Mesendoderm (in vitro differentiated cells): ENCODE results near the gene HIBADH.

Source experiments
- DNase-seq: peaks from one replicate; pipeline ENCODE4 v3.0.0; 2013
- H2AK5ac ChIP-seq: 2 replicates; pipeline ENCODE4 v1.6.1; 2013; ENCODE audit warnings: low read length, inconsistent platforms
- H2BK120ac ChIP-seq: 2 replicates; pipeline ENCODE4 v1.6.1; 2013; ENCODE audit warnings: low read depth, mild to moderate bottlenecking, low read length, moderate library complexity, mixed read lengths
- H2BK15ac ChIP-seq: replicated peaks from 2 replicates; pipeline ENCODE4 v1.6.1; 2013; ENCODE audit warnings: low read depth, mild to moderate bottlenecking, moderate library complexity
- H2BK5ac ChIP-seq: 2 replicates; pipeline ENCODE4 v1.6.1; 2013; ENCODE audit warnings: low read length, inconsistent platforms
- H3K18ac ChIP-seq: 2 replicates; pipeline ENCODE4 v1.6.1; 2013; ENCODE audit warnings: mild to moderate bottlenecking, low read length, mixed read lengths
- H3K23ac ChIP-seq: one replicate; pipeline ENCODE4 v1.6.1; 2013; ENCODE audit warnings: low read length
- H3K27ac ChIP-seq: 2 replicates; pipeline ENCODE4 v1.5.1; 2013; ENCODE audit warnings: low read depth, mild to moderate bottlenecking, inconsistent platforms, low read length, moderate library complexity
- H3K27me3 ChIP-seq: 2 replicates; pipeline ENCODE4 v1.6.1; 2013; ENCODE audit warnings: low read length, control low read depth, mild to moderate bottlenecking, inconsistent platforms; ENCODE audit not compliant: insufficient read depth, poor library complexity
- H3K36me3 ChIP-seq: 2 replicates; pipeline ENCODE4 v1.6.1; 2013; ENCODE audit warnings: low read length, inconsistent platforms; ENCODE audit not compliant: control insufficient read depth, insufficient read depth
- H3K4ac ChIP-seq: one replicate; pipeline ENCODE4 v1.6.1; 2013; ENCODE audit warnings: low read depth, mild to moderate bottlenecking, low read length, moderate library complexity
- H3K4me1 ChIP-seq: 2 replicates; pipeline ENCODE4 v1.6.1; 2013; ENCODE audit warnings: low read depth, low read length, inconsistent platforms; ENCODE audit not compliant: control insufficient read depth
- H3K4me2 ChIP-seq: 2 replicates; pipeline ENCODE4 v1.6.1; 2013; ENCODE audit warnings: low read length
- H3K4me3 ChIP-seq: 2 replicates; pipeline ENCODE4 v1.5.1; 2013; ENCODE audit warnings: mild to moderate bottlenecking, low read length
- H3K56ac ChIP-seq: one replicate; pipeline ENCODE4 v1.6.1; 2013; ENCODE audit warnings: low read length
- H3K79me1 ChIP-seq: 2 replicates; pipeline ENCODE4 v1.6.1; 2013; ENCODE audit warnings: low read length, inconsistent platforms
- H3K79me2 ChIP-seq: 2 replicates; pipeline ENCODE4 v1.6.1; 2013; ENCODE audit warnings: mild to moderate bottlenecking, low read length; ENCODE audit not compliant: control insufficient read depth, insufficient read depth
- H3K9ac ChIP-seq: 2 replicates; pipeline ENCODE4 v1.6.1; 2013; ENCODE audit warnings: low read length, inconsistent platforms
- H4K5ac ChIP-seq: one replicate; pipeline ENCODE4 v1.6.1; 2013; ENCODE audit warnings: low read length
- H4K8ac ChIP-seq: one replicate; pipeline ENCODE4 v1.6.1; 2013; ENCODE audit warnings: low read depth, mild to moderate bottlenecking, control low read depth, low read length, moderate library complexity
- WGBS: extraction: QIAGEN DNeasy Blood & Tissue Kit; methylation state at CpG from one replicate; pipeline ENCODE4 v1.1.7; 2013; ENCODE audit warnings: low lambda C conversion rate, missing lambda C conversion rate; ENCODE audit not compliant: insufficient coverage; ENCODE audit errors: extremely low coverage; 5-methylcytosine and 5-hydroxymethylcytosine counted together

Gene HIBADH

GRCh38 chr7:27617651-27618381, 44.9 kb downstream of the HIBADH start:
- Histone ChIP-seq H3K36me3 (no peaks in the 10 kb centered on the region), H3K9ac (no peak overlapping the region), H3K18ac (no peak overlapping the region), H3K4ac (no peak overlapping the region), H2AK5ac (no peak overlapping the region), H3K56ac (no peak overlapping the region), H3K79me2 (no peaks in the 10 kb centered on the region), H3K79me1 (no peaks in the 10 kb centered on the region), H2BK15ac (no peak overlapping the region), H4K8ac (no peak overlapping the region), H3K4me2 (no peak overlapping the region), H3K27ac (no peak overlapping the region), H2BK5ac (no peak overlapping the region), H3K23ac (no peak overlapping the region), H4K5ac (no peak overlapping the region), H2BK120ac (no peak overlapping the region), H3K27me3 (no peaks in the 10 kb centered on the region), H3K4me1 (no peaks in the 10 kb centered on the region), H3K4me3 (no peak overlapping the region)
- no peak for DNase-seq
- WGBS, result no CpG with 5 or more reads among the region's 9 CpGs

GRCh38 chr7:27616914-27617548, 45.7 kb downstream of the HIBADH start:
- Histone ChIP-seq H3K18ac (no peak overlapping the region), H3K79me1 (no peaks in the 10 kb centered on the region), H3K27ac (no peak overlapping the region)

GRCh38 chr7:27616186-27616491, 46.5 kb downstream of the HIBADH start:
- Histone ChIP-seq H3K79me2 (no peaks in the 10 kb centered on the region), H3K56ac (no peak overlapping the region), H4K5ac (no peak overlapping the region), H3K79me1 (no peaks in the 10 kb centered on the region), H3K23ac (no peak overlapping the region), H3K4me1 (no peaks in the 10 kb centered on the region), H3K4me2 (no peak overlapping the region), H2BK15ac (no peak overlapping the region), H2AK5ac (no peak overlapping the region), H3K4ac (no peak overlapping the region), H3K4me3 (no peak overlapping the region), H2BK5ac (no peak overlapping the region), H3K27me3 (no peaks in the 10 kb centered on the region), H3K18ac (no peak overlapping the region), H4K8ac (no peak overlapping the region), H2BK120ac (no peak overlapping the region), H3K27ac (no peak overlapping the region), H3K9ac (no peak overlapping the region), H3K36me3 (no peaks in the 10 kb centered on the region)
- no CpG with 5 or more reads among the region's 2 CpGs for WGBS
- DNase-seq, result no peak

More at GRCh38 chr7:27616914-27617548, 45.7 kb downstream of the HIBADH start:
- no CpG with 5 or more reads among the region's 3 CpGs for WGBS
- Histone ChIP-seq H4K5ac (no peak overlapping the region), H3K4me1 (no peaks in the 10 kb centered on the region), H3K27me3 (no peaks in the 10 kb centered on the region), H4K8ac (no peak overlapping the region), H2BK5ac (no peak overlapping the region), H3K4me3 (no peak overlapping the region), H3K9ac (no peak overlapping the region), H3K4ac (no peak overlapping the region), H3K23ac (no peak overlapping the region), H3K79me2 (no peaks in the 10 kb centered on the region), H2AK5ac (no peak overlapping the region), H3K4me2 (no peak overlapping the region), H2BK15ac (no peak overlapping the region), H3K56ac (no peak overlapping the region), H3K36me3 (no peaks in the 10 kb centered on the region), H2BK120ac (no peak overlapping the region)
- no peak for DNase-seq

GRCh38 chr7:27615420-27616185, 47.1 kb downstream of the HIBADH start:
- no peak overlapping the region for H4K5ac ChIP-seq
- no peaks in the 10 kb centered on the region for H3K36me3 ChIP-seq
- no peak overlapping the region for H2BK5ac ChIP-seq
- no peaks in the 10 kb centered on the region for H3K79me2 ChIP-seq
- no peak overlapping the region for H4K8ac ChIP-seq
- no peak overlapping the region for H3K23ac ChIP-seq
- no peak overlapping the region for H3K4me2 ChIP-seq
- H3K4ac ChIP-seq, result no peak overlapping the region
- no peak overlapping the region for H3K27ac ChIP-seq
- H3K9ac ChIP-seq, result no peak overlapping the region
- H2BK120ac ChIP-seq, result no peak overlapping the region
- no peak overlapping the region for H3K56ac ChIP-seq
- no peaks in the 10 kb centered on the region for H3K4me1 ChIP-seq
- no peak overlapping the region for H2BK15ac ChIP-seq
- no peak overlapping the region for H3K4me3 ChIP-seq
- H3K18ac ChIP-seq, result no peak overlapping the region
- no peak for DNase-seq
- no peak overlapping the region for H2AK5ac ChIP-seq
- no CpG with 5 or more reads among the region's 7 CpGs for WGBS
- H3K27me3 ChIP-seq, result no peaks in the 10 kb centered on the region
- no peaks in the 10 kb centered on the region for H3K79me1 ChIP-seq

- Histone ChIP-seq H3K9ac (no peak overlapping the region), H2BK120ac (no peak overlapping the region), H4K5ac (no peak overlapping the region), H4K8ac (no peak overlapping the region), H2BK5ac (no peak overlapping the region), H3K18ac (no peak overlapping the region), H3K4ac (no peak overlapping the region), H3K4me1 (no peaks in the 10 kb centered on the region), H2BK15ac (no peak overlapping the region), H3K27ac (no peak overlapping the region), H2AK5ac (no peak overlapping the region), H3K23ac (no peak overlapping the region), H3K56ac (no peak overlapping the region), H3K27me3 (no peaks in the 10 kb centered on the region), H3K4me3 (no peak overlapping the region), H3K79me2 (no peaks in the 10 kb centered on the region), H3K36me3 (no peaks in the 10 kb centered on the region), H3K79me1 (no peaks in the 10 kb centered on the region), H3K4me2 (no peak overlapping the region)
- DNase-seq, result no peak
- no CpG with 5 or more reads among the region's 2 CpGs for WGBS
Measured at GRCh38 chr7:27614095-27614494, 48.6 kb downstream of the HIBADH start.
